ENCODE results near the gene ARRB1. TPM values are rescaled to one million over a fixed set of nuclear protein-coding genes. Genes with fewer than 3 reads are reported as not detected.

Gene ARRB1
- total and polyA plus RNA-seq, 5 experiments from 2014 or later: 7.6 to 65.3 (median 12.2) TPM

DNA sequence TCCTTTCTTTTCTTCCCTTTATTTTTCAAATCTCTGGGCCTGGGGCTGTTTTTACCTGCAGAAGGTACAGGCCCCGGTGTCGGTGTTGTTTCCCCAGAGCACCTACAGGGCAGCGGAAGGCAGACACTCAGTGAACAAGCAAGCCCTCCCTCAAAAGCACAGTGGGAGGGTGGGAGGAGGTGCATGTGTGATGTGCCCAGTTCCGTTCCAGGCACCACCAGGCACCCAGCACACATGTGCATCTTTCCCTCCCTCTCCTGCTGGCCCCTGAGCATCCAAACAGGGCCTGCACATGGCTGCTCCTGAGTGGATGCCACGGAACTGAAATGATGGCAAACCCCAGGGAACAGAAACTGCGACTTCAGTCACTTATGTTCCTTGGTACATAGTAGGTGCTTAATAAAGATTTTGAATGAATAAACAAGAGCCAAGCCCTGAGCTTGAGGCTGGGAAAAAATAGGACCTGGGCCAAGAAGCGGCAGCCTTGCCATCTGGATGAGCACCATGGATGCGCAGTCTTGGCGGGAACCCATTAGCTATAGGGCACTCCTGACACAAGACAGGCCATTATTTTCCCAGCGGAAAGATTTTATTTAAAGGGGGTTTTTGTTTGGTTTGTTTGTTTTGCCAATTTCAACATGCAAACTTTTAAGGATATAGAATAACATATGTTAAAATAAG, 47.8 kb downstream of the ARRB1 start:
- ATAC-seq (peak in 1 of 2 donors; percentile 47), DNase-seq (no peak)
- Mint-ChIP-seq H3K9me3 (no peaks in the 10 kb centered on the region), H3K27ac (peak overlapping the region in 8 of 10 donors; percentile 48 to 91 (median 75)), H3K4me3 (peak overlapping the region in 2 of 10 donors; percentile 52 to 59), H3K4me1 (peaks cover 25 to 48% (median 42%) of the 10 kb centered on the region in 4 donors), H3K36me3 (peaks cover 0 to 25% (median 0%) of the 10 kb centered on the region in 3 donors), H3K27me3 (no peaks in the 10 kb centered on the region)
- POLR2A ChIA-PET: no interaction called here

DNA sequence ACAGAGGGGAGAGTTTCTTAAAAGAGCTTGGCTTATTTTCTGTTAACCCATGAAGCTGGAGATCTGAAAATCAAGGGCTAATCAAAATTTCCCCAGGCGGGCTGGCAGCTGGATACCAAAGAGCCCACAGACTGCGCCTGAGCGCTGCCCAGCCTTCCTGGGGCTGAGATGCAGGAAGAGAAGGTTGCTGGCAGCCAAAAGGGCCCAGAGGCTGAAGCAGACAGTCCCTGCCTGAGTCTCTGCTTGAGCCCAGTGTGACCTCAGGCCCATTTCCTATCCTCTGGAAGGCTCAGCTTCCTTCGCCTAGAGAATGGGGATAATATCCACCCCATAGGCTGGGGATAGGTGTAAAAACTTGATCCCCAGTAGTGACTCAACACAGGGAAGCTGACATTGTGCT, 49.1 kb downstream of the ARRB1 start:
- Mint-ChIP-seq H3K27ac (peak overlapping the region in 9 of 10 donors; percentile 41 to 91 (median 76)), H3K4me3 (no peak overlapping the region), H3K4me1 (peaks cover 25 to 45% (median 40%) of the 10 kb centered on the region in 4 donors), H3K9me3 (no peaks in the 10 kb centered on the region), H3K27me3 (no peaks in the 10 kb centered on the region), H3K36me3 (peaks cover 0 to 22% (median 0%) of the 10 kb centered on the region in 3 donors)
- ATAC-seq (no peak), DNase-seq (no peak)
- POLR2A ChIA-PET: interaction anchor here (1.2 kb wide), 1 partner anchor 26 kb away, joined by 4 read pairs; no protein-coding TSS in a partner anchor

DNA sequence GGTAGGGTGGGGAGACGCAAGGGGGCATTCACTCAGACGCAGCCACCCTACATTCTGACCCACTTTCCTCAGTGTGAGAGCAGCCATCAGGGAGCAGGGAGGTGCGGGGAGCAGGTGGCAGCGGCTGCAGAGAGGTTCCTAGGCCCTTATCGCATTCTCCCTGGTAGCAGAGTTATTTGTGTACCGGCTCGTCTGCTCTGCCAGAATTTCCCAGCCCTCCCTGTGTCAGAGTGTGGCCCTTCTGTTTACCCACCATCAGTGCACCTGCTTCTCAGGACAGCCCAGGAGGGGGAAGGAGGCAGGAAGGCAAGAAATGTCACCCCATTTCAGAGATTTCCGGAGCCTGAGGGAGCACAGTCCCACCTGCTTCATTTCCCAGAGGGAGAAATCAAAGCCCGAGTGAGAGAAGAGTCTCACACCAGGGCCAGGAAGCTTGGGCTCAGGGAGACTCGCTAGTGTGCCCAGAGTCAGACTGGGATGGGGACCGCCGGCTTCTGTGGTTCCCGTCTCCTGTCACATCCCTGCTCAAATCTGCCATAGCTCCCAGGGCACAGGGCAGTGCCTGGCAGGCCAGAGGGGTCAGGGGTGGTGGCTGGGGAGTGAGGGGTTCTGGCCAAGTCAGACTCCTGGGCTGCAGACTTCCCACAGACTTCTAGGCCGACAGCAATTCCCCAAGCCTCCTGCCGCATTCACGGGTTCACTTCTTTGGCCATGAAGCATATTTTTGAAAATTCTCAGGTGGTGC, 49.7 kb downstream of the ARRB1 start:
- H3K9me3 Mint-ChIP-seq: no peaks in the 10 kb centered on the region
- no peaks in the 10 kb centered on the region for H3K27me3 Mint-ChIP-seq
- H3K27ac Mint-ChIP-seq: peak overlapping the region; percentile 31 to 90 (median 58)
- peaks cover 0 to 25% (median 2%) of the 10 kb centered on the region in 3 donors for H3K36me3 Mint-ChIP-seq
- POLR2A ChIA-PET: interaction anchor here (1.2 kb wide), 1 partner anchor 25 kb away, joined by 4 read pairs; no protein-coding TSS in a partner anchor
- peaks cover 22 to 39% (median 36%) of the 10 kb centered on the region in 4 donors for H3K4me1 Mint-ChIP-seq
- no peak for ATAC-seq
- no peak overlapping the region for H3K4me3 Mint-ChIP-seq
- DNase-seq: no peak

DNA sequence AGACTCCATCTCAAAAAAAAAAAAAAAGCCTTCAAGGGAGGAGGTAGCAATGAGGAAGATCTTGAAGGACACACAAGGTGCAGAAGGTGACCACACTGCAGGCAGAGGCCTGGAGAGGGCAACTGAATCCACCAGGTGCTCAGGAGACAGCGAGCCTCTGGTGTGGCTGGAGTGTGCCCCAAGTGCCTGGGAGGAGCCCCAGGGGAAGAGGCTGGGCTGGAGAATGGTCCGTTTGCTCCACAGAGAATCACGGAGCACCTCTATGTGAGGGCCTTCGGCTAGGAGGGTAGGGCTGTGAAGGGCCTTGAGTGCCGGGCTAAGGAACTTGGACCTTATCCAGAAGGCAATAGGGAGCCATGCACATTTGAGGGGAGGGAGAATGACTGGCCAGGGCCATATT, 50.3 kb downstream of the ARRB1 start:
- DNase-seq: no peak
- Mint-ChIP-seq H3K4me1 (peaks cover 20 to 36% (median 32%) of the 10 kb centered on the region in 4 donors), H3K27ac (peak overlapping the region in 8 of 10 donors; percentile 18 to 90 (median 51)), H3K4me3 (peak overlapping the region in 1 of 10 donors; percentile 29), H3K27me3 (no peaks in the 10 kb centered on the region), H3K36me3 (peaks cover 0 to 29% (median 5%) of the 10 kb centered on the region in 3 donors), H3K9me3 (no peaks in the 10 kb centered on the region)
- no peak for ATAC-seq
- POLR2A ChIA-PET: no interaction called here

- DNase-seq (no peak), ATAC-seq (no peak)
- POLR2A ChIA-PET: no interaction called here
- no peaks in the 10 kb centered on the region for H3K9me3 Mint-ChIP-seq
- H3K36me3 Mint-ChIP-seq: peaks cover 0 to 24% (median 9%) of the 10 kb centered on the region in 3 donors
- no peak overlapping the region for H3K4me3 Mint-ChIP-seq
- H3K4me1 Mint-ChIP-seq: peaks cover 15 to 37% (median 26%) of the 10 kb centered on the region in 4 donors
- H3K27ac Mint-ChIP-seq: no peak overlapping the region
- no peaks in the 10 kb centered on the region for H3K27me3 Mint-ChIP-seq
Observed at GRCh38 chr11:75298976-75299260, 52.5 kb downstream of the ARRB1 start.

GRCh38 chr11:75298191-75298975, 53.1 kb downstream of the ARRB1 start:
- Mint-ChIP-seq H3K4me3 (no peak overlapping the region), H3K36me3 (peaks cover 0 to 22% (median 9%) of the 10 kb centered on the region in 3 donors), H3K27me3 (no peaks in the 10 kb centered on the region), H3K27ac (no peak overlapping the region), H3K4me1 (peaks cover 18 to 41% (median 29%) of the 10 kb centered on the region in 4 donors), H3K9me3 (no peaks in the 10 kb centered on the region)
- no peak for DNase-seq
- POLR2A ChIA-PET: no interaction called here
- no peak for ATAC-seq

- DNase-seq: no peak
- peaks cover 32 to 41% (median 35%) of the 10 kb centered on the region in 4 donors for H3K4me1 Mint-ChIP-seq
- POLR2A ChIA-PET: no interaction called here
- peaks cover 0 to 43% (median 9%) of the 10 kb centered on the region in 3 donors for H3K36me3 Mint-ChIP-seq
- H3K4me3 Mint-ChIP-seq: peak overlapping the region in 2 of 10 donors; percentile 34 to 59
- no peaks in the 10 kb centered on the region for H3K9me3 Mint-ChIP-seq
- no peak for ATAC-seq
- peak overlapping the region in 7 of 10 donors; percentile 21 to 85 (median 61) for H3K27ac Mint-ChIP-seq
- no peaks in the 10 kb centered on the region for H3K27me3 Mint-ChIP-seq
Observed at GRCh38 chr11:75293903-75294302, 57.6 kb downstream of the ARRB1 start.

DNA sequence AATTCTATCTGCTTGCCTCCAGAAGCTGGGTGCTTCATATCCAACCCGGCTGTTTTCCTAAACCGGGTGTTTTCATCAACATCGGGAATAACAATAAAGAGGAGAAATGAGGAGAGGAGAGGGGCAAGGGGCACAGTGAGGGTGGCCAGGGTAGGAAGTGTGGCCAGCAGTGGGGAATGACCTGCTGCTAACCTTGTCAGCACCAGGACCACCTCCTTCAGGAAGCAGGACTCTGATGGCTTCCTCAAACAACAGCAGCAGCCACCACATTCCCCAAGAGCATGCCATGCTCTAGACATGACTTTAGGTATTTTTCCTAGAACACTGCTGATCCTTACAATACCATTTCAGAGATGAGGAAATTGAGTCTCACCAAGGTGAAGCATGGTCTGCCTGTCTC, 58.5 kb downstream of the ARRB1 start:
- peaks cover 0 to 50% (median 9%) of the 10 kb centered on the region in 3 donors for H3K36me3 Mint-ChIP-seq
- no peaks in the 10 kb centered on the region for H3K27me3 Mint-ChIP-seq
- peaks cover 33 to 41% (median 34%) of the 10 kb centered on the region in 4 donors for H3K4me1 Mint-ChIP-seq
- ATAC-seq (no peak), DNase-seq (no peak)
- H3K27ac Mint-ChIP-seq: peak overlapping the region in 7 of 10 donors; percentile 21 to 93 (median 81)
- H3K9me3 Mint-ChIP-seq: no peaks in the 10 kb centered on the region
- POLR2A ChIA-PET: no interaction called here
- no peak overlapping the region for H3K4me3 Mint-ChIP-seq

DNA sequence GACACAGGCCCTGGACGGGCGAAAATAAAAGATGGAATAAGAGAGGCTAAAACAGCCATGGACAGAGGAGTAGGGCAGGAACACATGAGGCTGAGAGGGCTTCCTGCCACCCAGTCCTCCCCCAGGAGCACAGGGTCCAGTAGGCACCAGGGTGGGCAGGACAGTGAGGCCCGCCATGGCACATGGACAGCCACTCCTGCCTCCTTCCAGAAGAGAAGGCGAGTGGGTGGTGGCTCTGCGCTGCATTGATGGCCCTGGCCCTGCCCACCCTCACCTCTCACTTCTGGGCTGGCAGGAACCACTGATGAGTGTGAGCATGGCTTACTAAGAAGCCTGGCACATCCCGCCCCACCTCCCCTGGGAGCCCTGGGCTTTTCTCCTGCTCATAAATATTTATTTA, 59.7 kb downstream of the ARRB1 start:
- POLR2A ChIA-PET: no interaction called here
- H3K36me3 Mint-ChIP-seq: peaks cover 0 to 54% (median 7%) of the 10 kb centered on the region in 3 donors
- H3K27ac Mint-ChIP-seq: peak overlapping the region in 5 of 10 donors; percentile 38 to 86 (median 82)
- H3K9me3 Mint-ChIP-seq: no peaks in the 10 kb centered on the region
- H3K4me3 Mint-ChIP-seq: peak overlapping the region in 1 of 10 donors; percentile 19
- no peaks in the 10 kb centered on the region for H3K27me3 Mint-ChIP-seq
- ATAC-seq (no peak), DNase-seq (no peak)
- peaks cover 32 to 41% (median 35%) of the 10 kb centered on the region in 4 donors for H3K4me1 Mint-ChIP-seq

GRCh38 chr11:75289919-75290318, 61.5 kb downstream of the ARRB1 start:
- Mint-ChIP-seq H3K36me3 (peaks cover 0 to 52% (median 1%) of the 10 kb centered on the region in 3 donors), H3K27ac (peak overlapping the region in 6 of 10 donors; percentile 48 to 94 (median 55)), H3K9me3 (no peaks in the 10 kb centered on the region), H3K4me3 (no peak overlapping the region), H3K4me1 (peaks cover 25 to 34% (median 31%) of the 10 kb centered on the region in 4 donors), H3K27me3 (no peaks in the 10 kb centered on the region)
- POLR2A ChIA-PET: interaction anchor here (1.0 kb wide), 1 partner anchor 34 kb away, joined by 3 read pairs; no protein-coding TSS in a partner anchor
- no peak for ATAC-seq
- DNase-seq: no peak

GRCh38 chr11:75289511-75289760, 62.0 kb downstream of the ARRB1 start:
- POLR2A ChIA-PET: interaction anchor here (1.0 kb wide), 1 partner anchor 35 kb away, joined by 3 read pairs; no protein-coding TSS in a partner anchor
- H3K4me3 Mint-ChIP-seq: no peak overlapping the region
- peaks cover 21 to 34% (median 29%) of the 10 kb centered on the region in 4 donors for H3K4me1 Mint-ChIP-seq
- H3K27ac Mint-ChIP-seq: peak overlapping the region in 7 of 10 donors; percentile 9 to 94 (median 72)
- DNase-seq: no peak
- ATAC-seq: no peak
- peaks cover 0 to 55% (median 1%) of the 10 kb centered on the region in 3 donors for H3K36me3 Mint-ChIP-seq
- no peaks in the 10 kb centered on the region for H3K27me3 Mint-ChIP-seq
- no peaks in the 10 kb centered on the region for H3K9me3 Mint-ChIP-seq

DNA sequence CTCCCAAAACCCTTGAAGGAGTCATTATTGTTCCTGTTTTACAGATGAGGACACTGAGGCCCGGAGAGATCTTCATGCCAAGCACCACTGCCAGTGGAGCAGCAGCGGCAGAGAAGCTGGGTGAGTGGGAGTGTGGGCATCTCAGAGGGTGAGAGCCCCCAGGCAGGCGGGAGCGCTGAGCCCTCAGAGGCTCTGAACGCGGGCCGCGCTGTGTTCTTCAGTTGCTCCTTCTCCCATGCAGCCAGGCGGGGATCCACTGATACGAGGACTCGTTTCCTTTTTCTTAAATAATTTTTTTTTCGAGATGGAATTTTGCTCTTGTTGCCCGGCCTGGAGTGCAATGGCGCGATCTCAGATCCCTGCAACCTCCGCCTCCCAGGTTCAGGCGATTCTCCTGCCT, 63.9 kb downstream of the ARRB1 start:
- H3K27ac Mint-ChIP-seq: peak overlapping the region in 4 of 10 donors; percentile 23 to 56 (median 32)
- no peaks in the 10 kb centered on the region for H3K27me3 Mint-ChIP-seq
- H3K36me3 Mint-ChIP-seq: peaks cover 0 to 63% (median 1%) of the 10 kb centered on the region in 3 donors
- POLR2A ChIA-PET: no interaction called here
- no peak overlapping the region for H3K4me3 Mint-ChIP-seq
- no peak for ATAC-seq
- peaks cover 7 to 22% (median 14%) of the 10 kb centered on the region in 4 donors for H3K4me1 Mint-ChIP-seq
- DNase-seq: no peak
- no peaks in the 10 kb centered on the region for H3K9me3 Mint-ChIP-seq

All from naive thymus-derived CD8-positive, alpha-beta T cell (primary cell).